Activated CD4-positive, alpha-beta T cell treated with anti-CD3 and anti-CD28 coated beads, Interleukin-2, amount 10 ng/mL, durations not matched to agents 7 days and 5 days (primary cell): ENCODE data around the gene PTPRT. TPM values are rescaled to one million over a fixed set of nuclear protein-coding genes. Genes with fewer than 3 reads are reported as not detected.

ENCODE experiments used
- CTCF ChIA-PET: fragments of 350-600 bp; sonication (Branson Sonifier 250); formaldehyde crosslinking; loops from one replicate; lab custom pipeline; 2021; ENCODE audit warnings: antibody characterized with exemption; lab: Charles Lee
- POLR2A ChIA-PET: fragments of 350-600 bp; sonication (Branson Sonifier 250); formaldehyde crosslinking; loops from one replicate; lab custom pipeline; 2021; ENCODE audit warnings: antibody characterized with exemption; lab: Charles Lee
- DNase-seq: peaks from one replicate; pipeline ENCODE4 v3.0.0-alpha.2; 2020
- H3K27ac Mint-ChIP-seq: one replicate; pipeline ENCODE4 v1.8.0; 2021; ENCODE audit warnings: mild to moderate bottlenecking, moderate library complexity, mixed read lengths
- H3K27me3 Mint-ChIP-seq: one replicate; pipeline ENCODE4 v1.8.0; 2021; ENCODE audit warnings: mixed read lengths
- H3K36me3 Mint-ChIP-seq: one replicate; pipeline ENCODE4 v1.8.0; 2021; ENCODE audit warnings: low read depth, mixed read lengths
- H3K4me1 Mint-ChIP-seq: one replicate; pipeline ENCODE4 v1.8.0; 2021; ENCODE audit warnings: mixed read lengths
- H3K4me3 Mint-ChIP-seq: one replicate; pipeline ENCODE4 v1.8.0; 2021; ENCODE audit warnings: mild to moderate bottlenecking, moderate library complexity, mixed read lengths
- H3K9me3 Mint-ChIP-seq: one replicate; pipeline ENCODE4 v1.8.0; 2021; ENCODE audit warnings: mixed read lengths
- total RNA-seq, 2 experiments: library from RNA; stranded (reverse); gene quantifications; one replicate each; pipeline ENCODE4 v1.2.3, GENCODE V29; 2021

The PTPRT gene
- total RNA-seq, 2 experiments from 2014 or later = not detected

GRCh38 chr20:42556575-42556974 is 633.1 kb downstream of the PTPRT start:
- no peak overlapping the region for H3K27ac Mint-ChIP-seq
- H3K36me3 Mint-ChIP-seq = peaks cover 2% of the 10 kb centered on the region
- peaks cover 3% of the 10 kb centered on the region for H3K27me3 Mint-ChIP-seq
- H3K4me3 Mint-ChIP-seq = no peak overlapping the region
- H3K9me3 Mint-ChIP-seq = peaks cover 3% of the 10 kb centered on the region
- H3K4me1 Mint-ChIP-seq = peaks cover 7% of the 10 kb centered on the region
- DNase-seq = no peak
- ChIA-PET CTCF (no interaction called here), POLR2A (no interaction called here)

- Mint-ChIP-seq H3K9me3 (no peaks in the 10 kb centered on the region), H3K27me3 (peaks cover 6% of the 10 kb centered on the region), H3K4me1 (peaks cover 7% of the 10 kb centered on the region), H3K4me3 (peak overlapping the region; percentile 37), H3K36me3 (peaks cover 2% of the 10 kb centered on the region), H3K27ac (peak overlapping the region; percentile 71)
- no peak for DNase-seq
- POLR2A ChIA-PET = no interaction called here
- CTCF ChIA-PET = no interaction called here
Observed at GRCh38 chr20:42553374-42553773, 636.3 kb downstream of the PTPRT start.

- peaks cover 6% of the 10 kb centered on the region for H3K27me3 Mint-ChIP-seq
- peaks cover 7% of the 10 kb centered on the region for H3K4me1 Mint-ChIP-seq
- H3K4me3 Mint-ChIP-seq = no peak overlapping the region
- H3K9me3 Mint-ChIP-seq = no peaks in the 10 kb centered on the region
- ChIA-PET CTCF (no interaction called here), POLR2A (no interaction called here)
- peaks cover 2% of the 10 kb centered on the region for H3K36me3 Mint-ChIP-seq
- DNase-seq = no peak
- no peak overlapping the region for H3K27ac Mint-ChIP-seq
Observed at GRCh38 chr20:42549496-42549895, 640.2 kb downstream of the PTPRT start.

- no peak overlapping the region for H3K27ac Mint-ChIP-seq
- ChIA-PET POLR2A (no interaction called here), CTCF (no interaction called here)
- H3K9me3 Mint-ChIP-seq = no peaks in the 10 kb centered on the region
- no peak overlapping the region for H3K4me3 Mint-ChIP-seq
- H3K27me3 Mint-ChIP-seq = no peaks in the 10 kb centered on the region
- no peaks in the 10 kb centered on the region for H3K36me3 Mint-ChIP-seq
- no peak for DNase-seq
- no peaks in the 10 kb centered on the region for H3K4me1 Mint-ChIP-seq
Observed at GRCh38 chr20:42544926-42545325, 644.8 kb downstream of the PTPRT start.

GRCh38 chr20:42532831-42533230 is 656.9 kb downstream of the PTPRT start:
- H3K4me1 Mint-ChIP-seq = no peaks in the 10 kb centered on the region
- CTCF ChIA-PET = no interaction called here
- no peaks in the 10 kb centered on the region for H3K9me3 Mint-ChIP-seq
- no peak overlapping the region for H3K27ac Mint-ChIP-seq
- no peaks in the 10 kb centered on the region for H3K27me3 Mint-ChIP-seq
- DNase-seq = no peak
- POLR2A ChIA-PET = no interaction called here
- no peaks in the 10 kb centered on the region for H3K36me3 Mint-ChIP-seq
- no peak overlapping the region for H3K4me3 Mint-ChIP-seq

GRCh38 chr20:42531508-42531961 is 658.2 kb downstream of the PTPRT start:
- no peak for DNase-seq
- Mint-ChIP-seq H3K9me3 (no peaks in the 10 kb centered on the region), H3K27ac (no peak overlapping the region), H3K27me3 (no peaks in the 10 kb centered on the region), H3K36me3 (no peaks in the 10 kb centered on the region), H3K4me3 (no peak overlapping the region), H3K4me1 (no peaks in the 10 kb centered on the region)
- POLR2A ChIA-PET = no interaction called here
- CTCF ChIA-PET = no interaction called here

GRCh38 chr20:42530855-42531448 is 658.8 kb downstream of the PTPRT start:
- no peak overlapping the region for H3K27ac Mint-ChIP-seq
- CTCF ChIA-PET = no interaction called here

GRCh38 chr20:42530191-42530590 is 659.5 kb downstream of the PTPRT start:
- H3K9me3 Mint-ChIP-seq = no peaks in the 10 kb centered on the region
- no peaks in the 10 kb centered on the region for H3K4me1 Mint-ChIP-seq
- POLR2A ChIA-PET = no interaction called here
- no peak overlapping the region for H3K4me3 Mint-ChIP-seq
- CTCF ChIA-PET = no interaction called here
- H3K27me3 Mint-ChIP-seq = no peaks in the 10 kb centered on the region
- DNase-seq = no peak
- H3K27ac Mint-ChIP-seq = no peak overlapping the region
- H3K36me3 Mint-ChIP-seq = no peaks in the 10 kb centered on the region

More at GRCh38 chr20:42530855-42531448, 658.8 kb downstream of the PTPRT start:
- Mint-ChIP-seq H3K4me1 (no peaks in the 10 kb centered on the region), H3K27me3 (no peaks in the 10 kb centered on the region), H3K9me3 (no peaks in the 10 kb centered on the region), H3K4me3 (no peak overlapping the region), H3K36me3 (no peaks in the 10 kb centered on the region)
- no peak for DNase-seq
- POLR2A ChIA-PET = no interaction called here

- POLR2A ChIA-PET = no interaction called here
- no peak overlapping the region for H3K4me3 Mint-ChIP-seq
Observed at GRCh38 chr20:42524058-42524457, 665.6 kb downstream of the PTPRT start.

GRCh38 chr20:42516692-42517091 is 673.0 kb downstream of the PTPRT start:
- no peaks in the 10 kb centered on the region for H3K4me1 Mint-ChIP-seq
- H3K27me3 Mint-ChIP-seq = no peaks in the 10 kb centered on the region
- H3K4me3 Mint-ChIP-seq = no peak overlapping the region
- ChIA-PET POLR2A (no interaction called here), CTCF (interaction anchor here (0.9 kb wide), 1 partner anchor 24 kb away, joined by 3 read pairs; no protein-coding TSS in a partner anchor)
- DNase-seq = no peak
- no peaks in the 10 kb centered on the region for H3K36me3 Mint-ChIP-seq
- H3K9me3 Mint-ChIP-seq = no peaks in the 10 kb centered on the region
- H3K27ac Mint-ChIP-seq = no peak overlapping the region

More at GRCh38 chr20:42524058-42524457, 665.6 kb downstream of the PTPRT start:
- CTCF ChIA-PET = no interaction called here
- DNase-seq = no peak
- no peaks in the 10 kb centered on the region for H3K27me3 Mint-ChIP-seq
- no peaks in the 10 kb centered on the region for H3K4me1 Mint-ChIP-seq
- no peak overlapping the region for H3K27ac Mint-ChIP-seq
- H3K9me3 Mint-ChIP-seq = no peaks in the 10 kb centered on the region
- no peaks in the 10 kb centered on the region for H3K36me3 Mint-ChIP-seq

GRCh38 chr20:42510686-42511085 is 679.0 kb downstream of the PTPRT start:
- H3K36me3 Mint-ChIP-seq = no peaks in the 10 kb centered on the region
- H3K27me3 Mint-ChIP-seq = no peaks in the 10 kb centered on the region
- DNase-seq = no peak

GRCh38 chr20:42507874-42508273 is 681.8 kb downstream of the PTPRT start:
- no peak overlapping the region for H3K27ac Mint-ChIP-seq
- ChIA-PET POLR2A (interaction anchor here (0.7 kb wide), 1 partner anchor 9 kb away, joined by 4 read pairs; no protein-coding TSS in a partner anchor), CTCF (no interaction called here)
- no peak overlapping the region for H3K4me3 Mint-ChIP-seq
- no peaks in the 10 kb centered on the region for H3K36me3 Mint-ChIP-seq
- DNase-seq = no peak
- H3K27me3 Mint-ChIP-seq = no peaks in the 10 kb centered on the region
- H3K4me1 Mint-ChIP-seq = no peaks in the 10 kb centered on the region
- no peaks in the 10 kb centered on the region for H3K9me3 Mint-ChIP-seq

More at GRCh38 chr20:42510686-42511085, 679.0 kb downstream of the PTPRT start:
- no peak overlapping the region for H3K27ac Mint-ChIP-seq
- H3K9me3 Mint-ChIP-seq = no peaks in the 10 kb centered on the region
- ChIA-PET POLR2A (no interaction called here), CTCF (no interaction called here)
- H3K4me1 Mint-ChIP-seq = no peaks in the 10 kb centered on the region
- no peak overlapping the region for H3K4me3 Mint-ChIP-seq

- Mint-ChIP-seq H3K4me1 (no peaks in the 10 kb centered on the region), H3K27ac (no peak overlapping the region), H3K9me3 (no peaks in the 10 kb centered on the region), H3K4me3 (no peak overlapping the region), H3K36me3 (no peaks in the 10 kb centered on the region), H3K27me3 (no peaks in the 10 kb centered on the region)
- CTCF ChIA-PET = no interaction called here
- POLR2A ChIA-PET = no interaction called here
- no peak for DNase-seq
Observed at GRCh38 chr20:42506397-42506796, 683.3 kb downstream of the PTPRT start.

GRCh38 chr20:42502591-42502990 is 687.1 kb downstream of the PTPRT start:
- Mint-ChIP-seq H3K36me3 (no peaks in the 10 kb centered on the region), H3K4me1 (no peaks in the 10 kb centered on the region), H3K27ac (no peak overlapping the region), H3K4me3 (no peak overlapping the region), H3K27me3 (no peaks in the 10 kb centered on the region), H3K9me3 (no peaks in the 10 kb centered on the region)
- ChIA-PET CTCF (no interaction called here), POLR2A (no interaction called here)
- DNase-seq = no peak
